Panc1 (cell line): ENCODE data around the gene ELP1.

ENCODE experiments used
- CTCF ChIP-seq: fragments of 450-650 bp; IDR thresholded peaks from 2 replicates; pipeline ENCODE4 v1.5.1; 2017; ENCODE audit warnings: mild to moderate bottlenecking
- POLR2AphosphoS5 ChIP-seq: IDR thresholded peaks from 2 replicates; pipeline ENCODE4 v1.6.1; 2012; ENCODE audit warnings: mild to moderate bottlenecking, low read depth, low read length, moderate library complexity
- REST ChIP-seq, 2 experiments: IDR thresholded peaks; 2 replicates each; pipeline ENCODE4 v1.6.1; 2011 to 2012; ENCODE audit warnings: low read depth in 2 of 2, control low read depth in 1 of 2, low read length in 1 of 2, mild to moderate bottlenecking in 1 of 2, moderate library complexity in 1 of 2; ENCODE audit not compliant: insufficient read depth in 1 of 2
- SIN3A ChIP-seq: IDR thresholded peaks from 2 replicates; pipeline ENCODE4 v1.6.1; 2012; ENCODE audit warnings: low read depth, mild to moderate bottlenecking, low read length, moderate library complexity, borderline replicate concordance; ENCODE audit not compliant: insufficient read depth
- TCF7L2 ChIP-seq: IDR thresholded peaks from 2 replicates; pipeline ENCODE4 v1.6.1; 2011; ENCODE audit warnings: mild to moderate bottlenecking, low read depth, low read length, inconsistent platforms

GRCh38 chr9:108919517-108919916, 14.4 kb downstream of the ELP1 start:
- TF ChIP-seq CTCF (no peak), TCF7L2 (no peak), REST (IDR thresholded peaks at IDR 0.05; ENCODE audit: insufficient read depth in 1 of 2, low read depth in 2 of 2, low read length in 1 of 2) (no peak), POLR2AphosphoS5 (no peak), SIN3A (no peak)
